ENCODE results near the gene C19orf81. TPM values are rescaled to one million over a fixed set of nuclear protein-coding genes. Genes with fewer than 3 reads are reported as not detected.

C19orf81 gene
- polyA plus RNA-seq, 3 donors: not detected

- H3K4me3 ChIP-seq (replicated peaks in 1 of 3; ENCODE audit: low read depth in 2 of 3, low read length in 3 of 3): no peak overlapping the region
- Mint-ChIP-seq H3K4me1 (no peaks in the 10 kb centered on the region), H3K27ac (no peak overlapping the region), H3K4me3 (no peak overlapping the region), H3K27me3 (ENCODE audit: low read depth in 3 of 3) (peaks cover 2 to 17% (median 3%) of the 10 kb centered on the region in 3 donors), H3K9me3 (peaks cover 0 to 16% (median 8%) of the 10 kb centered on the region in 7 donors), H3K36me3 (no peaks in the 10 kb centered on the region)
- TF ChIP-seq CTCF (IDR thresholded peaks at IDR 0.05): no peak
- H3K27me3 ChIP-seq (ENCODE audit: control insufficient read depth in 2 of 2, insufficient read depth in 2 of 2, low read length in 2 of 2): no peaks in the 10 kb centered on the region
- H4K20me1 ChIP-seq (ENCODE audit: insufficient read depth, low read length): no peaks in the 10 kb centered on the region
- H3K27ac ChIP-seq (ENCODE audit: low read depth in 1 of 2, low read length in 2 of 2): no peak overlapping the region
- no peak overlapping the region for H2AFZ ChIP-seq (ENCODE audit: insufficient read depth, low read depth, low read length, poor library complexity, severe bottlenecking)
- peaks cover 4 to 11% of the 10 kb centered on the region in 2 donors for H3K9me3 ChIP-seq (replicated peaks in 1 of 2; ENCODE audit: control insufficient read depth in 1 of 2, insufficient read depth in 1 of 2, low read length in 2 of 2)
- 100% methylated on average over 1 of the region's 7 CpGs for WGBS (ENCODE audit: insufficient coverage)
- H3K79me2 ChIP-seq (ENCODE audit: insufficient read depth, low read length): no peaks in the 10 kb centered on the region
- intact Hi-C loops (cut with micrococcal nuclease): no loop called here
- no peak overlapping the region for H3K4me2 ChIP-seq (replicated peaks; ENCODE audit: extremely low read depth, low read length, poor library complexity, severe bottlenecking)
- no peaks in the 10 kb centered on the region for H3K4me1 ChIP-seq (ENCODE audit: control insufficient read depth in 1 of 2, insufficient read depth in 2 of 2, low read length in 2 of 2)
- no peak overlapping the region for H3K9ac ChIP-seq (ENCODE audit: insufficient read depth, low read length, poor library complexity, severe bottlenecking)
- no peak for DNase-seq
- H3K36me3 ChIP-seq (replicated peaks in 1 of 2; ENCODE audit: control insufficient read depth in 1 of 2, insufficient read depth in 2 of 2, low read length in 2 of 2): no peaks in the 10 kb centered on the region
Measured at GRCh38 chr19:50628551-50628950, 20.7 kb upstream of the C19orf81 start.

DNA sequence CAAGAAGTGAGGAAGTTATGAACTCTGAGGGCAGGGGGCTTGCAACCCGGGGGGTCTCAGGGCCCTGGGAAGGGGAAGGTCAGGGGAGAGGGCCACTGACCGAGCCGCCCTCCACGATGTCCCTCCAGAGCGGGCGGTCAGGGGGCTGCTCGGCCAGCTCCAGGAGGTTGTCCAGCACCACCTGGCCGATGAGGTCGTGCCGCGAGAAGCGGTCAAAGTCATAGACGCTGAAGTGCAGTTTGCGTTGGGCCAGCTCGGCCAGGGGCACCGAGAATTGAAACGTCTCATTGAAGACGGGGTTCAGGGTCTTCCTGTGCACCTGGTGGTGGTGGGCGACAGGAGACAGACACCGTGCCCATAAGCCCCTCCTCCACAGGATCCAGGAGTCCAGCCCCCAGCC lies 20.1 kb upstream of the C19orf81 start:
- Mint-ChIP-seq H3K4me1 (no peaks in the 10 kb centered on the region), H3K27ac (no peak overlapping the region), H3K4me3 (no peak overlapping the region), H3K36me3 (no peaks in the 10 kb centered on the region), H3K9me3 (peaks cover 3 to 22% (median 12%) of the 10 kb centered on the region in 7 donors), H3K27me3 (ENCODE audit: low read depth in 3 of 3) (peaks cover 2 to 17% (median 3%) of the 10 kb centered on the region in 3 donors)
- no peak overlapping the region for H3K4me3 ChIP-seq (replicated peaks in 1 of 3; ENCODE audit: low read depth in 2 of 3, low read length in 3 of 3)
- H3K4me2 ChIP-seq (replicated peaks; ENCODE audit: extremely low read depth, low read length, poor library complexity, severe bottlenecking): no peak overlapping the region
- intact Hi-C loops (cut with micrococcal nuclease): no loop called here
- no peaks in the 10 kb centered on the region for H3K27me3 ChIP-seq (ENCODE audit: control insufficient read depth in 2 of 2, insufficient read depth in 2 of 2, low read length in 2 of 2)
- H3K9ac ChIP-seq (ENCODE audit: insufficient read depth, low read length, poor library complexity, severe bottlenecking): no peak overlapping the region
- H3K36me3 ChIP-seq (replicated peaks in 1 of 2; ENCODE audit: control insufficient read depth in 1 of 2, insufficient read depth in 2 of 2, low read length in 2 of 2): no peaks in the 10 kb centered on the region
- DNase-seq: no peak
- peaks cover 10 to 18% of the 10 kb centered on the region in 2 donors for H3K9me3 ChIP-seq (replicated peaks in 1 of 2; ENCODE audit: control insufficient read depth in 1 of 2, insufficient read depth in 1 of 2, low read length in 2 of 2)
- H3K79me2 ChIP-seq (ENCODE audit: insufficient read depth, low read length): no peaks in the 10 kb centered on the region
- no peaks in the 10 kb centered on the region for H3K4me1 ChIP-seq (ENCODE audit: control insufficient read depth in 1 of 2, insufficient read depth in 2 of 2, low read length in 2 of 2)
- H3K27ac ChIP-seq (ENCODE audit: low read depth in 1 of 2, low read length in 2 of 2): no peak overlapping the region
- WGBS (ENCODE audit: insufficient coverage): 84% methylated on average over 19 of the region's 20 CpGs
- no peak for TF ChIP-seq CTCF (IDR thresholded peaks at IDR 0.05)
- no peak overlapping the region for H2AFZ ChIP-seq (ENCODE audit: insufficient read depth, low read depth, low read length, poor library complexity, severe bottlenecking)
- H4K20me1 ChIP-seq (ENCODE audit: insufficient read depth, low read length): no peaks in the 10 kb centered on the region

Data from CD14-positive monocyte (primary cell).